MM.1S (cell line): Measurements from ENCODE around the gene CSHL1.

Experiments
- EZH2phosphoT487 ChIP-seq: fragments of 300-600 bp; sonication (generic); IDR thresholded peaks from 2 replicates; pipeline ENCODE4 v1.6.1; 2018; ENCODE audit warnings: antibody characterized with exemption, low read length
- TF ChIP-seq, protein P1 (sequence below): fragments of 300-600 bp; sonication (generic); IDR thresholded peaks from 2 replicates; pipeline ENCODE4 v1.5.1; 2016; ENCODE audit warnings: antibody characterized with exemption, low read length, mixed read lengths

DNA sequence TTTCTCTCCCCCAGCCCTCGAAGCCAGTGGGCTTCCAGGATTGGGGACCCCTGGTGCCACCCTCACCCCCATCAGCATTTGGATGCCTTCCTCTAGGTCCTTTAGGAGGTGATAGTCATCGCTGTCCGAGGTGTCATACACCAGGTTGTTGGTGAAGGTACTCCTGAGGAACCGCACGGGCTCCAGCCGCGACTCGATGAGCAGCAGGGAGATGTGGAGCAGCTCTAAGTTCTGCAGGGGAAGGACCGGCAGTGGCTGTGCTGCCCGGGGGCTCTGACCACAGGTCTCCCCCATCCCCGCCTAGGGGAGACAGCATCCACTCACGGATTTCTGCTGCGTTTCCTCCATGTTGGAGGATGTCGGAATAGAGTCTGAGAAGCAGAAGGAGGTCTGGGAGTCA, 962 bp downstream of the CSHL1 start:
- TF ChIP-seq, protein P1, sequence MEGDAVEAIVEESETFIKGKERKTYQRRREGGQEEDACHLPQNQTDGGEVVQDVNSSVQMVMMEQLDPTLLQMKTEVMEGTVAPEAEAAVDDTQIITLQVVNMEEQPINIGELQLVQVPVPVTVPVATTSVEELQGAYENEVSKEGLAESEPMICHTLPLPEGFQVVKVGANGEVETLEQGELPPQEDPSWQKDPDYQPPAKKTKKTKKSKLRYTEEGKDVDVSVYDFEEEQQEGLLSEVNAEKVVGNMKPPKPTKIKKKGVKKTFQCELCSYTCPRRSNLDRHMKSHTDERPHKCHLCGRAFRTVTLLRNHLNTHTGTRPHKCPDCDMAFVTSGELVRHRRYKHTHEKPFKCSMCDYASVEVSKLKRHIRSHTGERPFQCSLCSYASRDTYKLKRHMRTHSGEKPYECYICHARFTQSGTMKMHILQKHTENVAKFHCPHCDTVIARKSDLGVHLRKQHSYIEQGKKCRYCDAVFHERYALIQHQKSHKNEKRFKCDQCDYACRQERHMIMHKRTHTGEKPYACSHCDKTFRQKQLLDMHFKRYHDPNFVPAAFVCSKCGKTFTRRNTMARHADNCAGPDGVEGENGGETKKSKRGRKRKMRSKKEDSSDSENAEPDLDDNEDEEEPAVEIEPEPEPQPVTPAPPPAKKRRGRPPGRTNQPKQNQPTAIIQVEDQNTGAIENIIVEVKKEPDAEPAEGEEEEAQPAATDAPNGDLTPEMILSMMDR: no peak
- TF ChIP-seq EZH2phosphoT487: no peak
